ENCODE data around the gene C1orf210. TPM values are rescaled to one million over a fixed set of nuclear protein-coding genes. Genes with fewer than 3 reads are reported as not detected.

The C1orf210 gene
- total and polyA plus RNA-seq, 2 of the 13 experiments (the other 11 are each of a cell fraction or from before 2014, with no cell fraction given) = 0.49 to 5.1 TPM

- TF ChIP-seq REST (IDR thresholded peaks at IDR 0.05; ENCODE audit: borderline replicate concordance in 1 of 2, low read depth in 1 of 2, low read length in 2 of 2) = no peak
- TF ChIP-seq CBX1 (IDR thresholded peaks at IDR 0.05; ENCODE audit: low read depth) = no peak
- no peak for TF ChIP-seq SMARCC2 (IDR thresholded peaks at IDR 0.05)
- TF ChIP-seq PBX2 (CRISPR knock-in tag; IDR thresholded peaks at IDR 0.05) = no peak
- no peak for TF ChIP-seq ZBTB7B (CRISPR knock-in tag; IDR thresholded peaks at IDR 0.05)
- no peak for TF ChIP-seq PPARG (CRISPR knock-in tag; conservative IDR thresholded peaks at IDR 0.05)
- TF ChIP-seq ZFP1 (CRISPR knock-in tag; IDR thresholded peaks at IDR 0.05) = no peak
- TF ChIP-seq MTA3 (CRISPR knock-in tag; IDR thresholded peaks at IDR 0.05) = no peak
- no peak for TF ChIP-seq ZNF264 (CRISPR knock-in tag; IDR thresholded peaks at IDR 0.05)
- TF ChIP-seq KLF15 (CRISPR knock-in tag; IDR thresholded peaks at IDR 0.05; ENCODE audit: borderline replicate concordance) = no peak
- TF ChIP-seq ZNF432 (CRISPR knock-in tag; IDR thresholded peaks at IDR 0.05; ENCODE audit: borderline replicate concordance) = no peak
- no peak for TF ChIP-seq CC2D1A (CRISPR knock-in tag; IDR thresholded peaks at IDR 0.05)
- TF ChIP-seq ZNF138 (CRISPR knock-in tag; IDR thresholded peaks at IDR 0.05; ENCODE audit: low read depth) = no peak
- no peak for TF ChIP-seq GABPB1 (CRISPR knock-in tag; IDR thresholded peaks at IDR 0.05)
- TF ChIP-seq MIER2 (CRISPR knock-in tag; IDR thresholded peaks at IDR 0.05) = 0 out of 2 replicates have a peak, but pooled peaks have one; percentile 44
- peak; percentile 25 for TF ChIP-seq HNRNPK (IDR thresholded peaks at IDR 0.05; ENCODE audit: low read depth, low read length, poor library complexity, severe bottlenecking)
- no peak for TF ChIP-seq BRF2 (CRISPR knock-in tag; IDR thresholded peaks at IDR 0.05)
- no peak for TF ChIP-seq ZFP36 (IDR thresholded peaks at IDR 0.05; ENCODE audit: borderline replicate concordance, low read depth, low read length, partially characterized antibody)
- 0 out of 2 replicates have a peak, but pooled peaks have one; percentile 25 for TF ChIP-seq ZMYM4 (CRISPR knock-in tag; IDR thresholded peaks at IDR 0.05)
- TF ChIP-seq KDM4B (CRISPR knock-in tag; IDR thresholded peaks at IDR 0.05) = no peak
- TF ChIP-seq NFE2L1 (CRISPR knock-in tag; IDR thresholded peaks at IDR 0.05; ENCODE audit: borderline replicate concordance) = no peak
- no peak for TF ChIP-seq ZNF34 (CRISPR knock-in tag; IDR thresholded peaks at IDR 0.05; ENCODE audit: borderline replicate concordance)
- TF ChIP-seq NR2F1 (CRISPR knock-in tag; IDR thresholded peaks at IDR 0.05) = no peak
- TF ChIP-seq HMG20A (CRISPR knock-in tag; IDR thresholded peaks at IDR 0.05; ENCODE audit: borderline replicate concordance) = peak; percentile 57; the same call in 1 of the 2 replicates
- peak; percentile 80 for TF ChIP-seq NCOR1 (IDR thresholded peaks at IDR 0.05; ENCODE audit: borderline replicate concordance, low read length)
- TF ChIP-seq ZNF839 (CRISPR knock-in tag; IDR thresholded peaks at IDR 0.05; ENCODE audit: borderline replicate concordance) = no peak
- TF ChIP-seq E2F5 (CRISPR knock-in tag; conservative IDR thresholded peaks at IDR 0.05) = no peak
Measured at GRCh38 chr1:43276673-43277072, 8.7 kb downstream of the C1orf210 start (continued).
